Stomach smooth muscle (tissue), 2 donors: ENCODE results near the gene PAM16.
"Not testable (repeated sequence)": the region's sequence is repeated elsewhere in the genome, so short reads cannot be mapped to it uniquely, and the experiment has no call there.

Experiments used
- H3K27ac ChIP-seq: one replicate; pipeline ENCODE4 v1.7.0; 2013; ENCODE audit warnings: mild to moderate bottlenecking, low read length, inconsistent platforms
- H3K27me3 ChIP-seq, 2 donors: one replicate each; pipeline ENCODE4 v1.7.0; 2013; ENCODE audit warnings: low read length in 2 of 2; ENCODE audit not compliant: insufficient read depth in 2 of 2, control insufficient read depth in 1 of 2
- H3K36me3 ChIP-seq, 2 donors: one replicate each; pipeline ENCODE4 v1.7.0; 2013; ENCODE audit warnings: low read length in 2 of 2; ENCODE audit not compliant: control insufficient read depth in 2 of 2, insufficient read depth in 2 of 2
- H3K4me1 ChIP-seq: one replicate; pipeline ENCODE4 v1.7.0; 2013; ENCODE audit warnings: low read length; ENCODE audit not compliant: control insufficient read depth, insufficient read depth
- H3K4me3 ChIP-seq, 2 donors: one replicate each; pipeline ENCODE4 v1.7.0; 2013; ENCODE audit warnings: low read length in 2 of 2
- H3K9ac ChIP-seq, 2 donors: one replicate each; pipeline ENCODE4 v1.7.0; 2013; ENCODE audit warnings: low read length in 2 of 2, mild to moderate bottlenecking in 1 of 2
- H3K9me3 ChIP-seq, 2 donors: one replicate each; pipeline ENCODE4 v1.7.0; 2013; ENCODE audit warnings: low read length in 2 of 2; ENCODE audit not compliant: control insufficient read depth in 2 of 2
- donor health status: healthy.
- donor health status: Pancreatic carcinoma.

Gene PAM16

GRCh38 chr16:4347765-4348509 is 3.2 kb downstream of the PAM16 start:
- H3K4me3 ChIP-seq = no peak overlapping the region
- H3K36me3 ChIP-seq = no peaks in the 10 kb centered on the region
- H3K27me3 ChIP-seq = no peaks in the 10 kb centered on the region
- H3K27ac ChIP-seq = peak overlapping the region; percentile 24
- peaks cover 28% of the 10 kb centered on the region for H3K4me1 ChIP-seq
- no peaks in the 10 kb centered on the region for H3K9me3 ChIP-seq
- no peak overlapping the region for H3K9ac ChIP-seq

GRCh38 chr16:4347010-4347409 is 4.1 kb downstream of the PAM16 start:
- Histone ChIP-seq H3K9me3 (no peaks in the 10 kb centered on the region), H3K9ac (no peak overlapping the region), H3K4me3 (no peak overlapping the region), H3K36me3 (no peaks in the 10 kb centered on the region), H3K27ac (no peak overlapping the region), H3K27me3 (no peaks in the 10 kb centered on the region), H3K4me1 (peaks cover 29% of the 10 kb centered on the region)

- H3K27ac ChIP-seq = no peak overlapping the region
- H3K4me1 ChIP-seq = peaks cover 25% of the 10 kb centered on the region
- no peaks in the 10 kb centered on the region for H3K27me3 ChIP-seq
- H3K36me3 ChIP-seq = peaks cover 0 to 1% of the 10 kb centered on the region in 2 donors
- no peak overlapping the region for H3K9ac ChIP-seq
- H3K4me3 ChIP-seq = no peak overlapping the region
- H3K9me3 ChIP-seq = no peaks in the 10 kb centered on the region
These were observed 5.0 kb downstream of the PAM16 start for GRCh38 chr16:4345836-4346781.

- no peak overlapping the region for H3K4me3 ChIP-seq
- H3K27me3 ChIP-seq = no peaks in the 10 kb centered on the region
- H3K36me3 ChIP-seq = peaks cover 0 to 9% of the 10 kb centered on the region in 2 donors
- H3K9me3 ChIP-seq = no peaks in the 10 kb centered on the region
- no peak overlapping the region for H3K27ac ChIP-seq
- H3K9ac ChIP-seq = no peak overlapping the region
- H3K4me1 ChIP-seq = peaks cover 19% of the 10 kb centered on the region
These were observed 5.9 kb downstream of the PAM16 start for GRCh38 chr16:4344983-4345835.

GRCh38 chr16:4344300-4344982 is 6.7 kb downstream of the PAM16 start:
- H3K9ac ChIP-seq, H3K27ac ChIP-seq, H3K36me3 ChIP-seq, H3K4me3 ChIP-seq, H3K27me3 ChIP-seq, H3K9me3 ChIP-seq: not testable (repeated sequence)
- peaks cover 18% of the 10 kb centered on the region for H3K4me1 ChIP-seq

GRCh38 chr16:4342866-4343744 is 8.0 kb downstream of the PAM16 start:
- Histone ChIP-seq H3K27ac (no peak overlapping the region), H3K9me3 (no peaks in the 10 kb centered on the region), H3K27me3 (no peaks in the 10 kb centered on the region), H3K4me3 (no peak overlapping the region), H3K4me1 (peaks cover 18% of the 10 kb centered on the region), H3K36me3 (peaks cover 0 to 9% of the 10 kb centered on the region in 2 donors), H3K9ac (no peak overlapping the region)

GRCh38 chr16:4341250-4341649 is 9.9 kb downstream of the PAM16 start:
- Histone ChIP-seq H3K36me3 (peaks cover 4 to 12% of the 10 kb centered on the region in 2 donors), H3K27me3 (no peaks in the 10 kb centered on the region), H3K4me3 (no peak overlapping the region), H3K27ac (no peak overlapping the region), H3K9me3 (no peaks in the 10 kb centered on the region), H3K4me1 (peaks cover 18% of the 10 kb centered on the region), H3K9ac (no peak overlapping the region)

- Histone ChIP-seq H3K9ac (no peak overlapping the region), H3K27ac (no peak overlapping the region), H3K27me3 (no peaks in the 10 kb centered on the region), H3K36me3 (peaks cover 9 to 18% of the 10 kb centered on the region in 2 donors), H3K9me3 (no peaks in the 10 kb centered on the region), H3K4me3 (no peak overlapping the region), H3K4me1 (peaks cover 18% of the 10 kb centered on the region)
These were observed 10.7 kb downstream of the PAM16 start for GRCh38 chr16:4340443-4340842.

GRCh38 chr16:4339909-4340308 is 11.2 kb downstream of the PAM16 start:
- H3K9ac ChIP-seq = no peak overlapping the region
- no peaks in the 10 kb centered on the region for H3K9me3 ChIP-seq
- H3K4me3 ChIP-seq = no peak overlapping the region
- H3K27ac ChIP-seq = no peak overlapping the region
- H3K4me1 ChIP-seq = peaks cover 15% of the 10 kb centered on the region
- H3K27me3 ChIP-seq = no peaks in the 10 kb centered on the region
- H3K36me3 ChIP-seq = peaks cover 15 to 21% of the 10 kb centered on the region in 2 donors
